Measurements from ENCODE around the gene CARNS1. TPM values are rescaled to one million over a fixed set of nuclear protein-coding genes. Genes with fewer than 3 reads are reported as not detected.

The CARNS1 gene
- total RNA-seq, 1 donor from 2014 or later = under 0.01 TPM

DNA sequence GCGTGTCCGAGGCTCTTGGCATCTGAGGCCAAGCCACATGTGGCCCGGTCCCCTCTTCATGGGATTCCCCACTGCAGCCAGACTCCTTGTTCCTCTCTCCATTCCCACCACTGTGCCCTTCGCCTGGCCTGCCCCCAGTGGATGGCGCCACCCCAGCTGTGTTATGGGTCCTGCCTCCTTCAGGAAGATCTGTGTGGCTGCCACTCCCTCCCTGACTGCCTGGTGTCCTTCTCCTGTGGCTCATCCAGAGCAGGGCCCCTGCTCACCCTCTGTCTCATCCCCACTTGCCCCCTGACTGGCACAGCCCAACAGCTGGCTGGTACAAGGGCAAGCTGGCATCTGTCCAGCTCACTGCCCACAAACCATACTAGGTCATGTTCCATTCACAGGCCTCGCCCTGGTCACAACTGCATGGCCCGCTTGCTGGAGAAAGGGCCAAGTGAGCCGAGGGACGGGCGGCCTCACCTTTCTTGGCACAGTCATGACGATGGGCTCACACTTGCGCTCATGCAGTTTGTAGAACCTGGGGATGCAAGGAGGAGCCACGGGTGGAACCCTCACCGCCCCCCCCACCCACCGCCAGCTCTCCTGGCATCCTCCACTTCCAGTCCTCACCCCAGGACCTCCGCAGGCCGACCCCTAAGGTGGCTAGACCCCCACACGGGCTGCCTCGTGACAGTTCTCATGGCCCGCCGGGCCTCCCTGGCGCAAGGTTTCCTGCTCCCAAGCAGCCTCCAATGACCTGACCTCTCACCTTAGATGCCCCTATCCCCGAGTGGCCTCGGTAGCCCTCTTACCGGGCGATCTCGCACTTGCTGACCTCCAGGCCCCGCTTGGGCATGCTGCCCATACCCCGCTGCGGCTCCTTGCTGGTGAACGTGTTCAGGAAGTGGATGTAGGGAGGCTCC lies 24.1 kb downstream of the CARNS1 start:
- no peak for DNase-seq (ENCODE audit: low spot score in 2 of 2)
- FAIRE-seq = no peak

DNA sequence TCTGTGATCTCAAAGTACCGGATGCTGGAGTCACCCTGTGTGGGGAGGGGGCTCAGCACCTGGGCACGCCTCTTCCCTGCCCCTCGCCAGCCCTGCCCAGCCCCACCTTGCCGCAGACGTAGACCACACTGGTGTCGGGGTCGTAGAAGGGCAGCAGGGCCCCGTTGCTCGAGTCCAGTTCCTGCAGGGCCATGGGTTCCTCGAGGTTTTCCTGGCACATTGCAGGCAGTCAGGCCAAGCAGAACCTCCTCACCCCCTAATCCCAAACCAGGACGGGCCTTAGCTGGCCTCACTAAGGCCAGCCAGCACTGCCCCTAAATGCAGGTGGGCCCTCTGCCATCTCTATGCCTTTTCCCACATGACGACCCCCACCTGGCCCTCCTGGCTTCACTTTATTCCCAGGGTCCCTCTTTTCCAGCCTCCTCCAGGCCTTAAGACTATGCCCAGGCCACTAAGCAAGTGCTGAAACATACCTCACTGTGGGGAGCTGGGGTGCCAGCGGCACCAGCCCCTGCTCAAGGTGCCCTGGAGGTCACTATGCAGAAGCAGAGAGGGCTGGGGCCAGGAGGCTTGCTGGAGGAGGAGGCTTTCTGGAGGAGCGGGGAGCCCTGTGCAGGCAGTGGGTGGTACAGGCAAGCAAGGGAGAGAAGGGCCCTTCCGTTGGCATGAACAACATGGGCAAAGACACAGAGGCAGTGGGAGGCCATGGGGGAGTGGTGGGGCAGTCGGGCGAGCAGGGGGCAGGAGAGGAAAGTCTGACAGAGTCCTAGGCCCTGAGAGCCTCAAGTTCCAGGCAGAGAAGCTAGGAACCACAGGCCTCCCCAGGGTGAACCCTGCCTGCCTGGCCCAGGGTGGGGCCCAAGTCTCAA lies 25.0 kb downstream of the CARNS1 start:
- FAIRE-seq (no peak), DNase-seq (ENCODE audit: low spot score in 2 of 2) (no peak)

DNA sequence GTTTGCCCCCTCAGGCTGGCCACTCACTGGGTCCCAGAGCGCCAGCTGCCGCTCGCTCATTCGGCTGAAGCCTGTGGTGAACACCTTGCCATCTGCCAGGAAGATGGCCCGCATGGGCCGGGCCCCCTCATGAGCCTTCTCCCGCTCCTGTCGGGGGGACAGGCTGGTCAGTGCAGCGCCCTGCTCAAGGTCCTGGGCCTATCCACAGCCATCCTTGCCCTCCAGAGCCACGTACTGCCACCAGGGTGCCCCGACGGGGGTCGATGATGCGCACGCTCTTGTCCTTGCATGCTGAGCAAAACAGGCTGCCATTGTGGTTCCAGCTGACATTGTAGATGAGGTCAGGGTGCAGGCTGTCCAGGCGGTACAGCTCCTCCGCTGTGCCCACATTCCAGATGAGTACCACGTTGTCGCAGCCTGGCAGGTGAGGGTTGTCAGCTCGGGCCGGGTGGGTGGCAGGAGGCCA lies 25.7 kb downstream of the CARNS1 start:
- FAIRE-seq (no peak), DNase-seq (ENCODE audit: low spot score in 2 of 2) (no peak)

DNA sequence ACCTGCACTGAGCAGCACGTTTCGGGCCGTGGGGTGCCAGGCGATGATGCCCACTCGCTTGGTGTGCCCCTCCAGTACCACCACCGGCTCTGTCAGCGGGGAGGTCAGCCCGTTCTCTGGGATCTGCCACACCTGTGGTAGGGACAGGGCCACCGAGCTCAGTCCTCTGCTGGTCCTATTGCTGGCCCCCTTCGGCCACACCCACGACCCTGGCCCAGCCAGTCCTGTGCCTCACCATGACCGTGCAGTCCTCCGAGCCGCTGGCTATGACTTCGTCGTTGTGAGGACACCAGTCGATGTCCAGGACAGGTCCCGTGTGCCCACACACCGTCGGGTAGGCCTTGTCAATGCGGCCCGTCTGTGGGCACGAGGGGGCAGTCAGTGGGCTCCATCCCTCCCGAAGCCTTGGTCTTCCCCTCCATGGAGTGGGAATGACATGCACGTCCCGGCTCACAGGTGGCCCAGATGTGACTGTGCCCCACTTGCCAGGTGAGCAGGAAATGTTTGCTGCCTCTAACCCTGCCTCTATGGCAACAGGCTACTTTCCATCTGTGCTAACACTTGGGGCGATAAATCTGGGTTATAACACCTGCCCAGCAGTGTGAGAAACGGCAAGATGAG lies 26.4 kb downstream of the CARNS1 start:
- FAIRE-seq = no peak
- DNase-seq (ENCODE audit: low spot score in 2 of 2) = no peak

DNA sequence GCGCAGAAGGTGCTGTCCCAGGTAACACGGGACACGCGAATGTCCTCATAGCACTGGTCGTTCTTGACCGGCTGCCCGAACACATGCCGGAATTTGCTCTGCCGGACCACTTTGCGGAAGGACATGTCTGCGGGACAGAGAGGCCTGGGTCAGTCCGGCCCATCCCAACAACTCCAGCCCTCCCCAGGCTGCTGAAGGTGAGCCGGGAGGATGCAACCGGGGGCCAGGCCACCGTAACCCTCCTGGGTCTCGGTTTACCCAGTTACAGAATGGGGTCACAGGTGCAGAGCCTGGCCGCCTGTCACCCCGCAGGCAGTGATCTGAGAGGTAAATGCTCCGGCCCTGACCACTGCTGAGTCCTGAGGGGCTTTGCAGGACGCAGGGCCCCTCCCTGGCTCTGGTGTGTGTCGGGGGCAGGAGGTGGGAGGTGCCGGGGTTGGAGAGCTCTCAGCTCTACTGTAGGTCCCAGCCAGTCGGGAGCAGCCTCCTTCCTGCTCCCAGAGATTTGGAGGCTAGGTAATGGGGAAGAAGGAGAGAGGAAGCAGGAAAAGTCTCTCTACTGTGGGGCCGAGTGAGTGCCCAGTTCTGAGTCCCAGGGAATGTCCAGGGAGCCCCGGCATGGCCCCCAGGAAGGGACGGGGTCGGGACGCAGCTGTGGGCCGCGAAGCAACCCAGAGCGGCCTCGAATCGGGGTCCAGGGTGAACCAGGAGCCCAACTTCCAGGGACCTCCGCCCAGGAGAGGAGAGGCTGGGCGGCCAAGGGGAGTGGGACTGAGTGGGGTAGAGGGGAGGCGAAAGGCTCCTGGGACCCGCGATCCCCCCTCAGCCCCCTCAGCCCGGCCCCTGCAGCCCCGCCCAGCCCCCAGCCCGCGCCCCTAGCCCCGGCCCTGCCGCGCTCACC lies 27.3 kb downstream of the CARNS1 start:
- DNase-seq (ENCODE audit: low spot score in 2 of 2) = no peak

DNA sequence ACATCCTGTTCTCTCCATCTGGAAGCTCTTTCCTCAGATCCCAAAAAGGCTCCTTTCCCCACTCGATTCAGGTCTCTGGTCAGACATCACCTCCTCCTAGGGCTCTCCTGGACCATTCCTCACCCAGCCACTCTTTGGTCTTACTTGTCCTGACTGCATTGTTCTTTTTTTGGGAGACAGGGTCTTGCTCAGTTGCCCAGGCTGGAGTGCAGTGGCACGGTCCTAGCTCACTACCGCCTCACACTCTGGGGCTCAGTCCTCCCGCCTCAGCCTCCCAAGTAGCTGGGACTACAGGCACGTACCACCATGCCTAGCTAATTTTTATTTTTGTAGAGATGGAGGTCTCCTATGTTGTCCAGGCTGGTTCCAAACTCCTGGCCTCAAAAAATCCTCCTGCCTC lies 30.0 kb downstream of the CARNS1 start:
- FAIRE-seq (no peak), DNase-seq (ENCODE audit: low spot score in 2 of 2) (no peak)

More for the DNA sequence above, 27.3 kb downstream of the CARNS1 start:
- FAIRE-seq = no peak

DNA sequence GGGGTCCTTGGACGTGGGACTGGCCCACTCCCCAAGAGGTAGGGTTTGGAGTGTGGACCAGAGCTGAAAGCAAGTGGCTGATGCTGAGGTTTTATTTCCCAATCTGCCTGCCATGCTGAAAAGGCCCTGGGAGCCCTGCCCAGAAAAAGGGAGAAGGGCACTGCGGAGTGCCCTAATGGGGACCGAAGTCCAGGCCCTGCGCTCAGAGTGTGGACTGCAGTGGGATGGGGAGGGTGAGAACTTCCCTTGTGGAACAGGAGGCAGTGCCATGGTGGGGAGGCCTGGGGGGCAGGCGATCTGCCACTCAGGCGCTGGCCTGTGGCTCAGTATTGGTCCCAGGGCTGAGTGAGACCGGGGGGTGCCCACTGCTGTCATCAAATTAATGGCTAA lies 32.7 kb downstream of the CARNS1 start:
- DNase-seq (ENCODE audit: low spot score in 2 of 2) (no peak), FAIRE-seq (no peak)

DNA sequence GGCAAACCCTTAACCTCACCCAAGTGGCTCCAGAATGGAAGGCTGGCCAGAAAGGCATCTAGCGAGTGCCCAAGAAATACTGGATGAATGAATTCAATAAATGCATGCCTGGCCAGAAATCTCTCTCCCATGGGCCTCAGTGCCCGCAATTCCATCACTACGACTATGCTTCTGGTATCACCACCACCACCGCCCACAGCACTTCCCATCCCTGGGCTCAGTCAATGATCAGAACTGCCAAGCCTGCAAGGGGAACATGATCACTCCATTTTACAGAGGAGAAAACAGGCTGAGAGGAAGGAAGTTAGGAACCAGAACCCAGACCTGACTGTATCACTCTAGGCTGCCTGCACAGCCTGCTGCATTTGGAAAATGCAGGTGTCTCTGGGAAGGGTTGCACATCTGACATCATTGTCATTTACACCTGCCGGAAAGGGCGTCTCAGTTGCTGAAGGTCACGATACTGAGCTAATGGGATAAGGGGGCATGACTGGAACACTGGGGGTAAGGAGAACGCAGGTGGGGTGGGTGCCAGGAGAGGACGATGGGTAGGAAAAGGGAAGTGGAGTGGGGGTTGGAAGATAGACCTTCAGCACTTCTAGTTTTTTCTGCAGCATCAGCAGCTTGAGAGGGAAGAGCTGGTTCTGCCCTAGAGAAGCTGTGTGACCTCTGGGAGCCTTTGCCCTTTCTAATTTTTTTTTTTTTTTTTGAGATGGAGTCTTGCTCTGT lies 33.8 kb downstream of the CARNS1 start:
- FAIRE-seq (no peak), DNase-seq (ENCODE audit: low spot score in 2 of 2) (no peak)

DNA sequence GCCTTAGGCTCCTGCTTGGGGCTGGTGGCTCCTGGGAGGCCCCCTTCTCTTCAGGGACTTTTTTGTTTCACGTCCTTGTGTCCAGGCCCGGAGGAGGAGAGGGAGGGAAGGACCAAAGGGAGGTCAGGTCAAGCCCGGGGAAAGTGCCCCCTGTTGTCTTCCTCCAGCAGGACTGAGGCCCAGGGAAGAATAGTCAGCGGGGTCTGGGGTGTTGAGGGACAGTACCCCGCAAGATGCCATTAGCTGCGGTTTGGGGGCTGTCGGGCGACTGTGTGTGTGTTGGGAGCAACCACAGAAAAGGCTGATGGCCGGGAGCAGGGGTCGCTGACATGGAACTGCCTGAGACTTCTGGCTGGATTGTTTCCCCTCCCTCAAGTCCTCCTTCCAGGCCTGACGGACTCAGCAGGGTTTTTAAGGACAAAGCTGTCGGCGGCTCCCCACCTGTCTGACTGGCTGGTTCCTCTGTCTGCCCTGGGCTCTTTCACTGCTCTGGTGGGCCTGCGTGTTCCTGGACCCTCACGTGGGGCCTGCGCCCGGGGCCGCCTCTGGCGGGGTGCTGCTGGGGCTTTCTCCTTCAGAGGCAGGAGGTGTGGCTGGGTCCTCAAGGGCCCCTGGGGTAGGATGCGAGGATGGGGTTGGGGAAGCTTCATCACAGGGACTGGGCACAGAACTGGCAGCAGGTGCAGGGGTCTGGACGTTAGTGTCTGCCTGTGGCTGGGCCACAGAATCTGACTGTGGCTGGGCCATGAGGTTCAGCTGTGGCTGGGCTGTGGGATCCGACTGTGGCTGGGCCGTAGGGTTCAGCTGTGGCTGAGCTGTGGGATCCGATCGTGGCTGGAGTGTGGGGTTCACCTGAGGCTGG lies 35.5 kb downstream of the CARNS1 start:
- FAIRE-seq (no peak), DNase-seq (ENCODE audit: low spot score in 2 of 2) (no peak)

DNA sequence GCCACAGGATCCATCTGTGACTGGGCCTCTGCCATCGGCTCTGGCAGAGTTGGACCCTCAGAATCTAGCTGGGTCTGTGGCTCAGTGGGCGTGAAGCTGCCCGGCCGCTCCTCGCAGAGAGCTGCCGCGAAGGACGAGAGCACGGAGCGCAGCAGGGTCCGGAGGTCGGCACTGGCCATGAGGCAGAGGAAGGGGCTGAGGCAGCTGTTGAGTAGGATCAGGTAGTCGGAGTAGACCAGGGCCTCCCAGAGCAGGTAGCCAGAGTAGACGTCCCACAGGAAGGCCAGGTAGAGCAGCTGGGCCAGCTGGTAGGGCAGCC lies 36.1 kb downstream of the CARNS1 start:
- no peak for DNase-seq (ENCODE audit: low spot score in 2 of 2)
- FAIRE-seq = no peak

DNA sequence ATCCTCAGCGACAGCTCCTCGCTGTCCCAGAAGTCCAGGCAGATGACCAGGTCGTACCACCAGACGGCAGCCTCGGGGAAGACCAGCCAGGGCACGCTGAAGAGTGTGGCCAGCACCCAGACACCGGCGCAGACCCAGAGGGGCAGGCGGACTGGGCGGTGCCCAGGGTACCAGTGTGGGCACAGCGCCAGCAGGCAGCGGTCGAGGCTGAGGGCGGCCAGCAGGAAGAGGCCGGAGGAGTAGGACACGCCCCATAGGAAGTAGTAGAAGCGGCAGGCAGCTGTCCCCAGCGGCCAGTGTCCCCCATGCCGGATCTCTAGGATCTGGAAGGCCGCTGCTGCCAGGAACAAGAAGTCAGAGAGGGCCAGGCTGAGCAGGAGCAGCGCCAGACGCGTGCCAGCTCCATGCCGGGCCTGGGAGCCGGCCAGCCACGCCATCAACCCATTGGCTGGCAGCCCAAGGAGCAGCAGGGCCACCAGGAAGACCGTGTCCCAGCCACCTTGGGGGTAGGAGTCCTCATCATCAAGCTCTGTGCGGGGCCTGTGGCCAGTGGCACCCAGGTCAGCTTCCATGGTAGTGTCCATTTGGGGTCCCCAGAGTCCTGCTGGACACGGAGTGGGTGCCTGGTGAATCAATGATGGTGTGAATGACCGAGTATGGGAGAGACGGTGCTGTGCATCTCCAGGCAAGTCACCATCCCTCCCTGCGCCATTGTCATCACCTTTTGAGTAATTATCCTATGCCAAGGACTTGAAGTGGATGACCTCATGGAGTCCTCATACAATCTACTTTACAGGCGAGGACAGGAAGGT lies 36.9 kb downstream of the CARNS1 start, which contains the start of gene GPR152:
Gene GPR152, minus strand, starts transcription at position 589 of the 812 bp plus-strand sequence. Its CDS starts 5 bp downstream, at position 584.
- FAIRE-seq (no peak), DNase-seq (ENCODE audit: low spot score in 2 of 2) (no peak)

DNA sequence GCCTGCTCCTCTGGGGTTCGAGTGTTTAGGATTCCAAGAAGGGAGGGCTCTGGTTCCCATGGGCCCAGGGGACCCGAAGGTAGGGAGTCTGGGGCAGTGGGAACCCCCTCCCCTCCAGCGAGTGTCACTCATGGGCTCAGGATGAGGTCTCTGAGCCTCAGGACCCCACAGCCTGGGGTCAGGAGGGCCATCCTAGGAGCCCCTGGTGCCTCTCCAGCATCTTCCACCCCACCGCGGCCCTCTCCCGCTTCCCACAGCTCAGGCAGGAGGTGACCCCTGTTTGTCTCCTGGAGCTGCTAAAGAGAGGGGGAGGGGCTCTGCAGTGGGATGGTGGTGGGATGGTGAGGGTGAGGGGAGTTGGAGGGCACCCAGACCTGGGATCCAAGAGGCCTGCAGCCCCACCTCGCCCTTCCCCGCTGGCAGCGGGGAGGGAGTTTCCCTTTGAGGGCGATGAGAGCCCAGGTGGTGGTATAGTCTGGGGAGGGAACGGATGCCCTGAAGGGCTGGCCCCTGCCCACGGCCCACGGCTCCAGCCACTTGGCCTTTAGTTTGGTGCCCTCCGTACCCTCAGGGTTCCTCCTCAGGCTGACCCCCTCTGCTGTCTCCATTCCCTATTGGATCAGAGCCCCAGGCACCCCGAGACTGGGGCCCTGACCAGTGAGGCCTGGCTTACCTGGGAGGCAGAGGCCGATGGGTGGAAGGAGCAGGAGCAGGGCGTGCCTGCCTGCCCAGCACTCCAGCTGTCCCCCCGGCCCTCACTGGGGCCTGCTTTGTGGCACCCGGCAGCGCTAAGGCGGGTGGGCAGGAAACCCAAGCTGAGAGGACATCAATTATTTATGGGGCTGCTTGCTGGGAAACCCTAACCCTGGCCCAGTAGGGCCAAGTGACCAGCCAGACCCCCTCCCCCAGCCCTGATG lies 38.6 kb downstream of the CARNS1 start:
- no peak for DNase-seq (ENCODE audit: low spot score in 2 of 2)
- FAIRE-seq = no peak

DNA sequence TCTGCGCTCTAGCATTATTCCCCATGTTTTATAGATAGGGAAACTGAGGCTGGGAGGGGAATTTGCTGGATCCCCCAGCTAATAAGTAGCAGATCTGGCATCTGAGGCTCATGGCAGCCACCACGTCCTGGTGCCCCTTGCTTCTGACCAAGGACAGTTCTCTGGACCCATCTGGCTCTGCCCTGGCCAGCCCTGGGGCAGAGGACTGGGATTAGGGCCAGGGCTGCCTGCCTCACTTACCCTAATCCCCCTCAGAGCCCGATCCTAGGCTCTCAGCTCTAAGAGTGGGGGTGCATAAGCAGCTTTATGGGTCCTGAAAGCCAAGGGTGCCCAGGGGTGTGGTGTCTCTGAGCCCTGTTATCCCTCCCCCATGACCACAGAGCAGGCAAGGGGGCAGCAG lies 39.6 kb downstream of the CARNS1 start, which contains the start of gene CABP4:
Gene CABP4, plus strand, starts transcription at position 301 of the 400 bp plus-strand sequence. Its CDS starts 70 bp downstream, at position 371.
- no peak for FAIRE-seq

DNA sequence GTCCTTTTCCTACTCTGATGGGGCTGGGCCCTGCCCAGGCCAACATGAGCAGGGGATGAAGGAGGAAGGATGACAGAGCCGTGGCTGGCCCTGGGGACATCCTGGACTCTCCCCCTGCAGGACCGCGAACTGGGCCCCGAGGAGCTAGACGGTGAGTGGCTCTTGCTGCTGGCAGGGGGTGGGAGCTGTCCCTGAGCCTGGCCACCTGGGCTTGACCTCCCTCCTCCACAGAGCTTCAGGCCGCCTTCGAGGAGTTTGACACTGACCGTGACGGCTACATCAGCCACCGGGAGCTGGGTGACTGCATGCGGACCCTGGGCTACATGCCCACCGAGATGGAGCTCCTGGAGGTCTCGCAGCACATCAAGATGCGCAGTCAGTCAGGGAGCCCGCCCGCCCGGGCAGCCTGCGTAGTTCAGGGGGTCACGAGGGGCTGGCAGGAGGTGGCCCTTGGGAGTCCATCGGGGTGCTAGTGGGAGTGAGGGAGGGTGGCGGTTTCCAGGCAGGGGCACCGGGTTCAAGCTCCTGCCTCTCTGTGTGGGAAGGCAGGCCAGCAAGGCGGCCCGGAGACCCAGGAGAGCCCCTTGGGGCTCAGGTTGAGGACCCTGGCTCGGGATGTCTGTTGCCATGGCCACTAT lies 40.7 kb downstream of the CARNS1 start:
- FAIRE-seq = no peak

More for the DNA sequence above, 39.6 kb downstream of the CARNS1 start, which contains the start of gene CABP4:
- DNase-seq (ENCODE audit: low spot score in 2 of 2) = no peak

DNA sequence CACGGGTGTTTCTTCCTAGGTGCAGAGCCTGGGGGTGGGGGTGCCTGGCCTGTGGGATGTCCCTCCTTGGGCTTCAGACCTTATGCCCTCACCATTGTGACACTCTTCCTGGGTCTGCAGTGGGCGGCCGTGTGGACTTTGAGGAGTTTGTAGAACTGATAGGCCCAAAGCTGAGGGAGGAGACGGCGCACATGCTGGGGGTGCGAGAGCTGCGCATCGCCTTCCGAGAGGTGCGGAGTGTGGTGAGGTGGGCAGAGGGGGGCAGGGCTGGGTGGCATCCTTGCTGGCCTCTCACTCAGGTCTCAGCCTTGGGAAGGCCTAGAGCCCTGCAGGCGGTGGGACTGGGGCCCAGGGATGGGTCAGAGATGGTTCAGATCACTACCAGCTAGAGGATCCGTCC lies 42.0 kb downstream of the CARNS1 start:
- FAIRE-seq (no peak), DNase-seq (ENCODE audit: low spot score in 2 of 2) (no peak)

More for the DNA sequence above, 40.7 kb downstream of the CARNS1 start:
- DNase-seq (ENCODE audit: low spot score in 2 of 2) = no peak

DNA sequence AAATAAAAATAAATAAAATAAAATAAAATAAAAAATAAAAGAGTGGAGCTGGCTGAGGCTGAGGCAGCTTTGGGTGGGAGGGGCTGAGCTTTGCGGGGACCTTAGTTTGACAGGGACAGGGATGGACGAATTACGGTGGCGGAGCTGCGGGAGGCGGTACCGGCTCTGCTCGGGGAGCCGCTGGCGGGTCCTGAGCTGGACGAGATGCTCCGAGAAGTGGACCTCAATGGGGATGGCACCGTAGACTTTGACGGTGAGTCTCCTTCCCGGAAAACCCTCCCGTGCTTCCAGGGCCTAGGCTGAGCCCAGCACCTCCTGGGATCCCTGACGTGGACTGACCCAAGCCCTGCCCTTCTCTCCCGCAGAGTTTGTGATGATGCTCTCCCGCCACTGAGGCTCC lies 42.8 kb downstream of the CARNS1 start:
- no peak for DNase-seq (ENCODE audit: low spot score in 2 of 2)
- FAIRE-seq = no peak

Measured in frontal cortex (tissue), 4 donors.